ENCODE data around the gene POLR2E.
"Not testable (repeated sequence)": the region's sequence is repeated elsewhere in the genome, so short reads cannot be mapped to it uniquely, and the experiment has no call there.

Gene POLR2E

GRCh38 chr19:1125601-1126467 is 30.7 kb upstream of the POLR2E start:
- no peak for DNase-seq

DNA sequence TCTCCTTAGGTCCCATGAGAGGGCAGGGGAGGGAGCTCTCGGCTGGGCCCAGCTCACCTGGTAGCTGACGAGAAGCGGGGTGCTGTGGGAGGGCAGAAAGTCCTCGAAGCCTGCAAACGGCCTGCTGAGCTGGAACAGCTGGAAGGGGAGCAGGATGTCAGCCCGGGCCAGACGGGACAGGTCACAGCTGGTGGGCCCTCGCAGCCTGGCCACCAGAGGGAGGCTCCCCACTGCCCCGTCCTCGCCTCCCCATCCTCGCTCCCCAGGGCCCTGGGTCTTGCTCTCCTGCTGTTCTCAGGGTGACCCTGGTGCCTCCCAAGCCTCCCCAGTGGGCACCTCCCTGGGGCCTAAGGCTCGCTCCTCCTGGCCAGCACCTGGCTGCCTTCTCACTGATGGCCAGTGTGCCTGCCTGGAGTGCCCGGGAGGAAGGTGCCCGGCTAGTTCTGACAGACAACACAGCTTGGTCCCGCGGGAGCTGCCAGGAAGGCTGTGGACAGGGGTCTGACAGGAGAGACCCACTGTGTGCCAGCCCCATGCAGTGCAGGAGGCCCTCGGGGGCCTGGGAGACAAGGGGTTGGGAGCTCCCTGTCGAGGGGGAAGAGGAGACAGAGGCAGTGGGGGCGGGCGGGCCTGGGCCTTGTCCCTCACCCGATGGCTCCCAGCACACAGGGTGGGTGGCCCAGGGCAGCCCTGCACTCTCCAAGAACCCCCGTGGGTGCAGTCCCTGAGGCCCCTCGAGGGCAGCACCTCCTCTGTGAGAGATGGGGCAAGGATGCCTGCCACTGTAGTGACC is 28.9 kb upstream of the POLR2E start:
- no peak for DNase-seq

DNA sequence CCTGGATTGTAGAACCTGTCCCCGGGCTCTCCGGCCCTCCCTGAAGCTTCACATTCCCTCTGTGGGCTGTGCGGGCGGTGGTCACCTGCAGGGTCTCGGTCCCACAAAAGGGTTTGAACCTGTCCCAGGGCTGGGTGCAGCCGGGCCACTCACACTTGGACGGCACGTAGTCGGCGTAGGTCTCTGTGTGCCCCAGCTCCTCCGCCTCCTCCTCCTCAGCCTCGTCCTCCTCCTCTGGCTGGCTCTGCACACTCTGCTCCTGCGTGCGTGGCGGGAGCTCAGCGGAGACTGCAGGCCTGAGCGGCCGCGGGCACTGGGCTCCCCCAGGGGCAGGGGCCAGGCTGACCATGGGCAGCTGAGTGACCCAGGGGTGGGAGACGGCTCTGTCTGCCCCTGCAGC is 28.2 kb upstream of the POLR2E start:
- no peak for DNase-seq

- DNase-seq, result no peak
Observed at GRCh38 chr19:1122972-1123363, 27.8 kb upstream of the POLR2E start.

- no peak for DNase-seq
Observed at GRCh38 chr19:1122021-1122971, 27.1 kb upstream of the POLR2E start.

DNA sequence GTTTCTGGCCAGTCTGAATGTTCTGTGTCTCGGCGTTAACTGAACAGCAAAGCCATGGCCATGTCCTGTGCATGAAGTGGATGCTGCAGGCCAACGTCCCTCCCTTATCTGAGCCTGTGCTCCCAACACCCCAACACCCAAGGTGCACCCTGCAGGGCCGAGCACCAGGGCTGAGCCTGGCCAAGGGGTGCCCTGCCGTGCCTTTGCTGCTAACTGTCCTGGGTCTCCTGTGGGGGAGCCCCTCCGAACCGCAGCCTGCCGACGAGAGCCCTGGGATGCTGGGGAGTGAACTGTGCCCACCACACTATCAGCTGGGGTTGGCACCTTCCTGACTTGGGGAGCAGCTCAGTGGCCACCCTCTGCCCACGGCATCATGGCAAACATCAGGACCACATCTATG is 26.2 kb upstream of the POLR2E start:
- DNase-seq, result no peak

GRCh38 chr19:1119475-1120217 is 24.5 kb upstream of the POLR2E start:
- no peak for DNase-seq

GRCh38 chr19:1118999-1119398 is 23.8 kb upstream of the POLR2E start:
- no peak for DNase-seq

GRCh38 chr19:1117654-1118053 is 22.5 kb upstream of the POLR2E start:
- DNase-seq, result no peak

- no peak for DNase-seq
Observed at GRCh38 chr19:1116726-1117581, 21.8 kb upstream of the POLR2E start.

- DNase-seq, result no peak
Observed at GRCh38 chr19:1115646-1116420, 20.7 kb upstream of the POLR2E start.

GRCh38 chr19:1114728-1115127 is 19.6 kb upstream of the POLR2E start:
- DNase-seq, result not testable (repeated sequence)

GRCh38 chr19:1113986-1114483 is 18.9 kb upstream of the POLR2E start:
- DNase-seq, result no peak

DNA sequence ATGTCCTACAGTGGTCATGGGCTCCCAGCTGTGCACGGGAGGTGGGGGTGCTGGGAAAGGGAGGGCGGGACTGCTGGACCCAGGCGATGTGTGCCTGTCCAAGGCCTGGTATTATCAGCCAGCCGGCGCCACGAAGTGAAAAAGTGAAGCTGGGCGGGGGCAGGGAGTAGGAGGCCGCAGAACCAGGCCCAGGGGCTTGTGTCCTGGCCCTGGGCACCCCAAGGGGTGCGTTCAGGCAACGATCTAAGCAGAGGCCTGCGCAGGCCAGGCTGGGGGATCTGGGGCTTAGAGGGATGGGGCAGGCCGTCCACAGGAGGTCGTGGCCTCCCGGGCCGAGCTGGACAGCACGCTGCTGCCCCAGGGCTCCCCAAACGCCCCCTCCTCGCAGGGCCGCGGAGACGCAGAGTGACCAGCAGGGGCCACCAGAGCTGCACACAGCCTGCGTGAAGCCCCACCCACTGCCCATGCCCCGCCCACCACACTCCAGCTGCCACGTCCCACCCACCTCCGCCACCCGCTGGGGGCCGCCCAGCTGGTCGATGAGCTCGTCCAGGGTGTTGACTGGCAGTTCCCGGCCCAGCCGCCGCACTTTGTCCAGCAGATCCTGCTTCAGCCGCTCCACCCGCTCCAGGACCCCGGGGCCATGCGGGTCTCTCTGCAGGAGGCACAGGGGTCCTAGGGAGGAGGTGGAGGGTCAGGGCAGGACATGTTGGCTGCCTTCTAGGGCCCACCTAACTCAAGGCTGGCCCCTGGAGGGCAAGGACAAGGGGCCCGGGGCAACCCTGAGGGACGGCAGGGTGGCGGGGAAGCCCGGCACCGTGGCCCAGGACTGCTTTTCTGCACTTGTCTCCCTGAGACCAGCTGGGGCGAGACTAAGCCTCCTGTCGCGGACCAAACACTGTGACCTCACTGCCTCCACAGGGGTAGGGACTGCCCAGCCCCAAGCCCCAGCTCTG is 18.1 kb upstream of the POLR2E start:
- DNase-seq, result no peak

- DNase-seq, result no peak
Observed at GRCh38 chr19:1112268-1113029, 17.3 kb upstream of the POLR2E start.

GRCh38 chr19:1111641-1112267 is 16.6 kb upstream of the POLR2E start:
- no peak for DNase-seq

- DNase-seq, result no peak
Observed at GRCh38 chr19:1110809-1111640, 15.8 kb upstream of the POLR2E start.
